Kidney epithelial cell (primary cell): ENCODE data around the gene ZNF536. TPM values are rescaled to one million over a fixed set of nuclear protein-coding genes. Genes with fewer than 3 reads are reported as not detected.

ENCODE experiments used
- DNase-seq: peaks from one replicate; pipeline ENCODE4 v3.0.0-alpha.2; 2010; ENCODE audit warnings: low read depth
- H3K27me3 ChIP-seq: 2 replicates; pipeline ENCODE4 v1.6.0; 2011; ENCODE audit warnings: low read length; ENCODE audit not compliant: control insufficient read depth, insufficient read depth
- H3K36me3 ChIP-seq: 2 replicates; pipeline ENCODE4 v1.5.1; 2011; ENCODE audit warnings: low read length; ENCODE audit not compliant: control insufficient read depth, insufficient read depth
- H3K4me3 ChIP-seq: 2 replicates; pipeline ENCODE4 v1.5.1; 2011; ENCODE audit warnings: low read depth, mild to moderate bottlenecking, control low read depth, low read length
- CTCF ChIP-seq: IDR thresholded peaks from 2 replicates; pipeline ENCODE4 v1.5.1; 2011; ENCODE audit warnings: mild to moderate bottlenecking, moderate library complexity, low read length, control low read depth, inconsistent platforms; ENCODE audit not compliant: insufficient read depth, poor library complexity, severe bottlenecking
- total RNA-seq: library from RNA; depleted of rRNA; stranded (reverse); fragments of >200 nt; gene quantifications from 2 replicates; pipeline ENCODE4 v1.2.3, GENCODE V29; 2015

ZNF536 gene
- total RNA-seq, 1 donor from 2014 or later, result 0.13 TPM

- Histone ChIP-seq H3K27me3 (no peaks in the 10 kb centered on the region), H3K4me3 (peak overlapping the region; percentile 19), H3K36me3 (no peaks in the 10 kb centered on the region)
- peak; percentile 60 for DNase-seq
- TF ChIP-seq CTCF, result no peak
Measured at GRCh38 chr19:30450100-30450499, 77.9 kb downstream of the ZNF536 start.

GRCh38 chr19:30450835-30451321 is 78.7 kb downstream of the ZNF536 start:
- DNase-seq, result no peak
- H3K36me3 ChIP-seq, result no peaks in the 10 kb centered on the region
- no peak for TF ChIP-seq CTCF
- no peak overlapping the region for H3K4me3 ChIP-seq
- H3K27me3 ChIP-seq, result no peaks in the 10 kb centered on the region

- no peak for DNase-seq
- TF ChIP-seq CTCF, result no peak
- H3K36me3 ChIP-seq, result no peaks in the 10 kb centered on the region
- no peaks in the 10 kb centered on the region for H3K27me3 ChIP-seq
- no peak overlapping the region for H3K4me3 ChIP-seq
Measured at GRCh38 chr19:30452931-30453330, 80.7 kb downstream of the ZNF536 start.

GRCh38 chr19:30453743-30454142 is 81.6 kb downstream of the ZNF536 start:
- no peaks in the 10 kb centered on the region for H3K27me3 ChIP-seq
- no peak for TF ChIP-seq CTCF
- H3K4me3 ChIP-seq, result no peak overlapping the region

GRCh38 chr19:30455881-30456280 is 83.7 kb downstream of the ZNF536 start:
- TF ChIP-seq CTCF, result no peak
- Histone ChIP-seq H3K36me3 (no peaks in the 10 kb centered on the region), H3K27me3 (no peaks in the 10 kb centered on the region), H3K4me3 (no peak overlapping the region)
- DNase-seq, result no peak

More at GRCh38 chr19:30453743-30454142, 81.6 kb downstream of the ZNF536 start:
- DNase-seq, result no peak
- H3K36me3 ChIP-seq, result no peaks in the 10 kb centered on the region

GRCh38 chr19:30457484-30457883 is 85.3 kb downstream of the ZNF536 start:
- Histone ChIP-seq H3K4me3 (no peak overlapping the region), H3K27me3 (no peaks in the 10 kb centered on the region), H3K36me3 (no peaks in the 10 kb centered on the region)
- no peak for TF ChIP-seq CTCF
- DNase-seq, result no peak
